ENCODE results near the gene PPP1R9B.

DNA sequence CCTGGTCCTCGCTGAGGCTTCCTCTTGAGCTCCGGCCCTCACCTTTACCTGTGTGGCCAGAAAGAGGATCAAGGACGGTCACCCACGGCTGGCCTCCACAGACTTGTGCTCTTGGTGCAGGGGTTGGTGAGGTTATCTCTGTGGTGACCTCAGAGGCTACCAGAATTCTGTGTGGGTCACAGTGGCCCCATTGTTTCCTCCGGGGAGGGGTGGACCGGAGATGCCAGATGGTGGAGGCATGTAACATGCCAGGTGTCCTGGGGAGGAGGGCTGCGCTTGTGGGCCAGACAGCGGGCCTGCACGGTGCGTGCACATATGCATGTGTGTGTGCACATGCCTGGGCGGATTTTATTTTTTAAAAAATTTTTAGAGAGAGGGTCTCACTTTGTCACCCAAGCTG lies 21.7 kb upstream of the PPP1R9B start:
- TF ChIP-seq POLR2A (IDR thresholded peaks at IDR 0.05; ENCODE audit: low read length) (no peak), GATA1 (IDR thresholded peaks at IDR 0.05; ENCODE audit: low read depth, low read length) (no peak)

Data from erythroblast (primary cell).